Tibial nerve (tissue), 3 donors: Measurements from ENCODE around the gene PSPH.

ENCODE experiments used
- CTCF ChIP-seq, 5 experiments: fragments of 200-600 bp in 3 of 5; fragments of 450-650 bp in 2 of 5; sonication (generic) in 3 of 5; IDR thresholded peaks; one replicate each; pipeline ENCODE4 v1.5.1; 2016 to 2019; ENCODE audit warnings: antibody characterized with exemption in 5 of 5, mild to moderate bottlenecking in 3 of 5, moderate library complexity in 2 of 5
- POLR2A ChIP-seq, 2 donors: fragments of 450-650 bp; IDR thresholded peaks; one replicate each; pipeline ENCODE4 v1.6.1; 2017; ENCODE audit warnings: antibody characterized with exemption in 2 of 2, mild to moderate bottlenecking in 2 of 2, moderate library complexity in 2 of 2

GRCh38 chr7:55992346-55992745, 58.9 kb downstream of the PSPH start:
- no peak for TF ChIP-seq CTCF (IDR thresholded peaks at IDR 0.05)
- TF ChIP-seq POLR2A (IDR thresholded peaks at IDR 0.05): no peak
